G401 (cell line): ENCODE results near the gene CLCF1. TPM values are rescaled to one million over a fixed set of nuclear protein-coding genes. Genes with fewer than 3 reads are reported as not detected.

ENCODE experiments used
- DNase-seq: peaks from one replicate; pipeline ENCODE4 v3.0.0-alpha.2; 2015; ENCODE audit warnings: low spot score
- in situ Hi-C: cut with HindIII; loops from 2 replicates; pipeline ENCODE4 v1.10.0; 2016; ENCODE audit warnings: low sequenced_read_pairs, mixed read lengths
- total RNA-seq: library from RNA; depleted of rRNA; stranded (reverse); fragments of >200 nt; shearing (Covaris generic); gene quantifications from 2 replicates; pipeline ENCODE4 v1.2.3, GENCODE V29; 2014

The CLCF1 gene
- total RNA-seq, 1 experiment from 2014 or later = 1.9 TPM

DNA sequence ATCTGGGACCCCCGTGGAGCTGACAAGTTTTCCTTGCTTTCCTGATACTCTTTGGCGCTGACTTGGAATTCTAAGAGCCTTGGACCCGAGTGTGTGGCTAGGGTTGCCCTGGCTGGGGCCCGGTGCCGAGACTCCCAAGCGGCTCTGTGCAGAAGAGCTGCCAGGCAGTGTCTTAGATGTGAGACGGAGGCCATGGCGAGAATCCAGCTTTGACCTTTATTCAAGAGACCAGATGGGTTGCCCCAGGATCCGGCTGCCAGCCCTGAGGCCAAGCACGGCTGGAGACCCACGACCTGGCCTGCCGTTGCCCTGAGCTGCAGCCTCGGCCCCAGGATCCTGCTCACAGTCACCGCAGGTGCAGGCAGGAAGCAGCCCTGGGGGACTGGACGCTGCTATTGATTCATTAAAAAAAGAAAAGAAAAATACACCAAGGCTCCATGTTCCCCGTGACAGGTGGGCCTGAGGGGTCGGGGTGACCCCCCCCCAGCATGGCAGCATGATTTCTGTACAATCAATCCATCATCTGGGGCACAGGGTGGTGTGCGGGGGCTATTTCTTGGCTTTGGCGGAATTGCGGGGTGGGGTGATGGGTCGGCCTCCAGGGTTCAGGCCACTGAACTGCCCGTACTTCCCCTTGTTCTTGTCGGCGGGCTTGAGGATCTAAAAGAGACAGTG, 24.7 kb upstream of the CLCF1 start:
- in situ Hi-C loops = no loop called here
- peak; percentile 59 for DNase-seq

DNA sequence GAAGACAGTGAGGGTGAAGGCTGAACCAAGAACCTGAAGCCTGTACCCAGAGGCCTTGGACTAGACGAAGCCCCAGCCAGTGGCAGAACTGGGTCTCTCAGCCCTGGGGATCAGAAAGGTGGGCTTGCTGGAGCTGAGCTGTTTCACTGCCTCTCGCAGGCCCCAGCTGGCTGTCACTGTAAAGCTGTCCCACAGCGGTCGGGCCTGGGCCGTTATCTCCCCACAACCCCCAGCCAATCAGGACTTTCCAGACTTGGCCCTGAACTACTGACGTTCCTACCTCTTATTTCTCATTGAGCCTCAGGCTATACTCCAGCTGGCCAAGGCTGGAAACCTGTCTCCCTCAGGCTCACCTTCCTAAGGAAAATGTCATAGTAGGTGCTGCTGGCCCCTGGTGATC, 24.1 kb upstream of the CLCF1 start:
- DNase-seq = no peak
- in situ Hi-C loops = no loop called here

DNA sequence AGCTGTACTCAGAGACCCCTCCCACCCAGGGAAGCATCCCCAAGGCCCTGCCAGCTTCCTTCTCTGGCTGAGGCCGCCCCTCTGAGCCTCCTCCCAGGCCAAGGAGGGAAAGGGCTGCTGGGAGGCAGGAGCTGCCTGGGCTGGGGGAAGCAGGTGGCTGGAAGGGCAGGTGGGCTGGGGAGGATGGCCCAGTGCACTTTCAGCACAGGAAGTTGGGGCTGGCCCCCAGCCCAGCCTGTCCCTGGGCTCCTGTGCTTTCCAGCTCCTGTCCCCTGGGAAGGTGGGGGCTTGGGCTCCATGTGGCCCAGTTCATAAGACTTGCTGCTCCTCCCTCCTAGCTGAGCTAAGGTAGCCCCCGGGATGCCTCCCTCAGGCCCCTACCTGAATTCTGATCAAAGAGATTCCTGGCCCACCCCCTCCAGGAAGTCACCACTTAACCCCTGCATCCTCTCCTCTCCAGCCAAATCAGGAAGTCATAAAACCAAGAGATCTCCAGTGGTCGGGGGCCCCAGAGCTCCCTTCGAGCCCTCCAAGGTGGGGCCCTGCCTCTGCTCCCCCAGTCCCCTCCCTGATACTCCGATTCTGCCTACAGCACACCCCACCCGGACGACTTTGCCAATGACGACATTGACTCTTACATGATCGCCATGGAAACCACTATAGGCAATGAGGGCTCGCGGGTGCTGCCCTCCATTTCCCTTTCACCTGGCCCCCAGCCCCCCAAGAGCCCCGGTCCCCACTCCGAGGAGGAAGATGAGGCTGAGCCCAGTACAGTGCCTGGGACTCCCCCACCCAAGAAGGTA, 23.4 kb upstream of the CLCF1 start:
- no peak for DNase-seq
- in situ Hi-C loops = no loop called here

DNA sequence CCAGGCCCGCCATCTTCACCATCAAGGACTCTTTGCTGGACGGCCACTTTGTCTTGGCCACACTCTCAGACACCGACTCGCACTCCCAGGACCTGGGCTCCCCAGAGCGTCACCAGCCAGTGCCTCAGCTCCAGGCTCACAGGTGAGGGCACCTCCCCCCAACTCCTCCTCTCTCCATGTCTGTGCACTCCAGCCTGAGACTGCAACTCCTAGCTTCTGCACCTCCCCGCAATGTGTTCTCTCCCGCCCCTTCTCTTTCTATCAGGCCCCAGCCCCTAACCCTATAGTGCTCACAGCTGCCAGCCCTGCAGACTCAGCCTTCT, 22.8 kb upstream of the CLCF1 start:
- no peak for DNase-seq
- in situ Hi-C loops = no loop called here

DNA sequence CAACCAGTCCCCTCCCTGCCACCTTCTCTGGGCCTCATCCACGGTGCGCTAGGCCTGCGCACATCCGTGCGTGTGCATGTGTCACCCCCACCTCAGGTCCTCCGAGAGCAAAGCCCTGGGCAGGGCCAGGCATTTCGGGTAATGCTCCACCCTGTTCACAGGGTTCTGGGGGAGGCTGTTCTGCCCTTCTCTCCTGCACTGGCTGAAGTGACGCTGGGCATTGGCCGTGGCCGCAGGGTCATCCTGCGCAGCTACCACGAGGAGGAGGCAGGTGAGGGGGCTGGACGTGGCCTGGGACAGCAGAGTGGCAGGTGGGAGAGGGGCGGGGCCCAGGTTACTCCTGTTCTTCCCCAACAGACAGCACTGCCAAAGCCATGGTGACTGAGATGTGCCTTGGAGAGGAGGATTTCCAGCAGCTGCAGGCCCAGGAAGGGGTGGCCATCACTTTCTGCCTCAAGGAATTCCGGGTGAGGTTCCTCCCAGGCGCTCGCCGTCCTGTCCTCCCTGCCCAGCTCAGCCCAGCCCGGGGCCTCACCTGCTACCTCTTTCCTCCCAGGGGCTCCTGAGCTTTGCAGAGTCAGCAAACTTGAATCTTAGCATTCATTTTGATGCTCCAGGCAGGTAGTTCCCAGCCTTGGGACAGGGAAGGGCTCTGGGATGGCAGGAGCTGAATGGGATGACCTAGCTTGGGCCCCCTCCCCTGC, 22.3 kb upstream of the CLCF1 start:
- in situ Hi-C loops = no loop called here
- no peak for DNase-seq

DNA sequence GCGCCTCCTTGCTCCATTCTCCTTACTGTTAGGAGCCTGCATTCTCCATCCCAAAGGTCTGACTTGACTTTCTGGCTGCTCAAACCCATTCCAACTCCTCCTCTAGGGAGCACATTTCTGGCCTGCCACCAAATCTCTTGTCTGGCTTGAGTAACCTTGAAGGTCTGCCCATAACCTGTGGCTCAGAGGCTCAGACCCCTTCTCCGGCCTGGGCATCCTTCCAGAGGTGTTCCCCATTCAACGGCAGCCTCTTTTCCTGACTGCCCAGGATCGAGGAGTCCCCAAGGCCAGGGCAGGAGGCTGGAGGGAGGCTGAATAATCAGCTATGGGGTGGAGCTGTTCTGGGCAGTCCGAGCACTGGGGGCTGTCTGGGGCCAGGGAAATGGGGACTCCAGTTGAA, 20.6 kb upstream of the CLCF1 start:
- no peak for DNase-seq
- in situ Hi-C loops = no loop called here

DNA sequence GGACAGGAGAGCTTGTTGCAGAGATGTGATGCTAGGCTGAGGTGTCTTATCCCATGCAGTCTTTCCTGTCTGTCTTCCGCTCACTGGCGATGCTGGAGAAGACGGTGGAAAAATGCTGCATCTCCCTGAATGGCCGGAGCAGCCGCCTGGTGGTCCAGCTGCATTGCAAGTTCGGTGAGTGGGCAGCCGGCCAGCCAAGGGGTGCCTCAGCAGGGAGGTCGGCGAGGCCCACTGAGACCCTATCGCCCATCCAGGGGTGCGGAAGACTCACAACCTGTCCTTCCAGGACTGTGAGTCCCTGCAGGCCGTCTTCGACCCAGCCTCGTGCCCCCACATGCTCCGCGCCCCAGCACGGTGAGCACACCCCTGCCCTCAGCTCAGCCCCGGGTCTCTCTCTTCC, 20.0 kb upstream of the CLCF1 start:
- no peak for DNase-seq
- in situ Hi-C loops = no loop called here

DNA sequence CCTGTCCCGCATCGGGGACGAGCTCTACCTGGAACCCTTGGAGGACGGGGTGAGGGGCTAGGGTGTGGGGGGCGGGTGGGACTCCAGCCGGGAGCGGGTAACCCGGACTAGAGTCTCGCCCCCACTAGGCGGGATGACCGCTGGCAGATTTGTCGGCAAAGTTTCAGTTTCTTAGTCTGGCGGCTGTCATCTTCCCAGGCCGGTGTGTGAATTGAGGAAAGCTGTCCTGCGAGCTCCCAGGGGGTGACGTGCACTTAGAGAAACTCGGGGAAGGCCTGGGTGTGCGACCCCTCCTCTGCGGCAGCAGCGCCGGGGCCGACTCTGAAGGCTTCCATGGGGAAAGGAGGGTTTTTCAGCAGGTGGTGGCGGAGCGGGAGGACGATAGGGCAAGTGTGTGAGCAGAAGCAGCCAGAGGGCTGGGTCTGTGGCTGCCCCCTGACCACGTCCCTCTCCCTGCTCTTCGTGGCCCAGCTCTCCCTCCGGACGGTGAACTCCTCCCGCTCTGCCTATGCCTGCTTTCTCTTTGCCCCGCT, 18.9 kb upstream of the CLCF1 start:
- in situ Hi-C loops = no loop called here
- DNase-seq = no peak

DNA sequence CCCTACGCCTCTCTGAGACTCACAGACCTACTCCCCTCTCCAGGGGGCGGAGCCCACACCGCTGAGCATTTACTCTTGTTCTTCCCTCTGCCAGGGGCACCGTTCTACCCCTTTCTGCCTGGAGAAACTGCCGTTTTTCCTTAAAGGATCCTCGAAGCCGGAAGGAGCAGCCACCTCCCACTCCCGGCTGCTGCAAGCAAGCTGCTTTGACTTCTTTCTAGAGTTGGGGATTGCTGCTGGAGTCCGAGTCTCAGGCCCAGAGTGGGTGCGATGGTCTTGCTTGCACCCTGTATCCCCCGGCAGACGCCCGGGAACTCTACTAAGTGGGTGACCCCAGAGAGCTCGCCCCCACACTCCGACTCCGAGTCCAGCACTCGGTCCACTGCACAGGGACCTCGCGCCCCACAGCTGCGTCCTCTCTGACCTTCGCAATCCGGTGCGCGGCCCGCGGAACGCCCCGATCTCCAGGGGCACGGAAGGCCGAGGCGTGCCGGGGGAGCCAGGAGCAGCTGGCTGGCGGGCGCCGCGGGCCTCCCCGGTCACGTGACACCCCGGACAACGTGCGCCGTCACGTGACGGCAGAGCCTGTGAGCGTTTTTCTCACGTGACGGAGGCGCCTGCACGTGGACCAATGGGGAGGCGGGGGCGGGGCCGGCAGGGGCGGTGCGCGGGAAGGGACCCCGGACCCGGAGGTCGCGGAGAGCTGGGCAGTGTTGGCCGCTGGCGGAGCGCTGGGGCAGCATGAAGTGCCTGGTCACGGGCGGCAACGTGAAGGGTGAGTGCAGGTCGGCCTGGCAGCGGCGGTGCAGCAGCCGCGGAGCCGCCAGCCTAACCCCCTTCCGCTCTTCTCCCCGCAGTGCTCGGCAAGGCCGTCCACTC, 18.1 kb upstream of the CLCF1 start, which contains the start of gene RAD9A:
Gene RAD9A (plus strand): TSS at position 683 of the 879 bp plus-strand sequence. CDS start 59 bp downstream, at position 742.
- in situ Hi-C loops = no loop called here
- peak; percentile 93 for DNase-seq

DNA sequence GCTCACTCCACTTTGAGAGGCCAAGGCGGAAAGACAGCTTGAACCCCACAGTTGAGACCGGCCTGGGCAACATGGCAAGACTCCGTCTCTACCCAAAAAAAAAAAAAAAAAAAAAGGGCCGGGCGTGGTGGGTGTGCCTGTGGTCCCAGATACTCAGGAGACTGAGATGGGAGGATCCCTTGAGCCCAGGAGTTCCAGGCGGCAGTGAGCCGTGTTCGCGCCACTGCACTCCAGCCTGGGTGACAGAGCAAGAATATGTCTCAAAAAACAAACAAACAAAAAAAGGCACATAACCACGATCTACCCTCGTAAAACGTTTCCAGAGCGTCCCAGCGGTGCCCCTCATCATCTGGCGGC, 17.5 kb upstream of the CLCF1 start:
- in situ Hi-C loops = no loop called here
- no peak for DNase-seq

DNA sequence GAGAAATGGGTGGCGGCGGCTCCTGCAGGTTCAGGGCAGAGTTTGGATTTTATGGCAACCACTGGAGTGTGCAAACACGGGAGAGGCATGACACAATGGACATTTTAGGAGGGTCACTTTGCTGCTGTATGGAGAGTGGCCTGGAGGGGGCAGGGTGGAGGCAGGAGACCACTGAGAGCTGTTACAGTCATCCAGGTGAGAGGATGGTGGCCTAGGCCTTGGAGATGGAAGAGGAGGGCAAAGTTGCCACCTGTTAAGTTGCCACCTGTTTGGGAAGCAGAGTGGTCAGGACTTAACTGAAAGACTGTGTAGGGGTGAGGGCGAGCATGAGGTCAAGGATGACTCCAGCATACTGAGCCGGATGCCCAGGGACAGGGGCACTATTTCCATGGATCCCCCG, 16.1 kb upstream of the CLCF1 start:
- in situ Hi-C loops = no loop called here
- DNase-seq = peak; percentile 53

DNA sequence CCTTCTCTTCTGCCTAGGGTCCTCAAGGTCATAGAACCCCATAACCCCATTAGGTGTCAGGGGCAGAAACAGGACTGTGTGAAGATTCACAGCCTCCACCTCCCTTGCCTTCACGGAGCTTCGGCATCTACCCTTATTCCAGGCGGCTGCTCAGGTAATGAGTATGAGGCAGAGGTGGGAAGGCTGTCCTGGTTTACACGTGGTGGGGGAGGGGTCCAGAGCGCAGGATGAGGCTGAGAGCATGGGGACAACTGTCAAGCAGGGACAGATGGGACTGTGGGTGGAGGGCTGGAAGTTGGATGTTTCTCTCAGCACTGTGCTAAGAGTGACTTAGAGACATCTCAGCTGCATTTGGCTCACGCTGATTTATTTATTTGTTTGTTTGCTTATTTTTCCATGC, 14.1 kb upstream of the CLCF1 start:
- DNase-seq = no peak
- in situ Hi-C loops = no loop called here

DNA sequence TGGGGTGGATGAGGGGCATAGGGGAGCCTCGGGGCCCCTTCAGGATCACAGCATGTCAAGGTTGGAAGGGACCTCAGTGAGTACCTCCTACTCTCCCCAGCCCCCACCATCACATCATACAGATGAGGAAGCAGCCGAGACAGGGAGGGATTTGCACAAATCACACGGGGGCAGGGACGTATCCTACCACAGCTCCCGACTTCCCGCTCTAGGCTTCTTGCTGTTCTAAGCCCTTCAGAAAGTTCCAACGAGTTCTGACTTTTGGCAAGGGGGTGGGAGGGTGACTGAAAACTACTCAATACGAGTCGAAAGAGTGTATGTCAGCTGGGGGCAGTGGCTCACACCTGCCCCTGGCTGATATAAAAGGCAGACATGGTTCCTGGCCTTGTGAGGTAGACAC, 13.7 kb upstream of the CLCF1 start:
- in situ Hi-C loops = no loop called here
- DNase-seq = no peak

DNA sequence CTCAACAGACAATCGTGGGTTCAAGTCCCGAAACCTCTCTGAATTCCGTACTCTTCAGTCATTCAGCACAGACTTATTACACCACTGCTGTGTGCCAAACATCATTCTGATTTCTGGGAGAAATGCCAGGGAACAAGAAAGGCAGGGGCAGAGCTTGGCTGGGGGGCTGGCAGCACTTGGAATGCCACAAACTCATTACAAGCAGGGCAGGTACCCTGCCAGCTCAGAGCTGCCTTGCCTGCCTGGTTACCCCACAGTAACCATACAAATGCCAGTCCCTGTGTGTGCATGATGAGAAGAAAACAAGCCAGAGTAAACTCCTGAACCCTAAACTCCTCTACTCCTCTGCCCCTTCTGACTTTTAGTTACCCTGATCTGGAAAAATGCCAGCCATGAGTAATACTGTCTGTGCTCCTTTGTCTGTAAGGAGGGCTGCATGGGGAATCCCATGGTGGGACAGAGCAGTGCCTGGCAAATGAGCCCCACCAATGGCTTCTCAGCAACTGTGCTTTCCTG, 11.5 kb upstream of the CLCF1 start:
- in situ Hi-C loops = no loop called here

DNA sequence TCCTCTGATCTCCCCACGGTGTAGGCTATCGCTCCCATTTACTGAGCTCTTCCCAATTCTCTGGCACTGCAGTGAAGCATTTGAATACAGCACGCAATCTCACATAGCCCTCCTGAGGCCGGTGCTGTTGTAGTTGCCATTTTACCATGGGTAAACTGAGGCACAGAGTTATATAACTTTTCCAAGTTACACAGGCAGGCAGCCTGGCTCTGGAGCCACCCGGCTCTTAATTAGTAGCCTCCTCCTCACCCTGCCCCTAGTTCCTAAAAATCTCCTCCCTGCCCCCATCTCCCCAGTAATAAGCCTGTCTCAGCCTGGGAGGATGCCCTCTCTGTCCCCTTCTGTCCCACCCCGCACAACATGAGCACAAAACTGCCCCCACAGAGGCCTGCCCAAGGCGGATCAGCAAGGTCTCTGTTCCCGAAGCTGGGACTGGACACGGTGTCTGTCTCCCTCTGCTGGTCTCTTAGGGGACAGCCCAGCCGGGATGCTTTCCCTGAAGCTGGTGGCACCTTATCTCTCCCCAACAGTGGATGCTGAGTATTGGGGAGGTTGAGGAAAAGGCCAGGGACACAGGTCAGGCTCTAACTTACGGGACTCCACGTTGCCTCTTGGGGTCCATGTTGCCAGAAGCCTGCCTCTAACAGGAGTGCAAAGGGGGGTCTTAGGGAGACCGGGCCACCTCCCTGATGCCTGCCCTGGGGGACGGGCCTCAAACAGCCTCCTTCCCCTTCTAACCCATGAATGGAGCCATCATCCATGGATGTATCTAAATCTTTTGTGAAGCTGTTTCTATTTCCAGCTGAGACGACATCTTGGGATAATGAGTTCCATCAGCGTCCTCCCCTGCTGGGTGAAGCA, 9.1 kb upstream of the CLCF1 start:
- DNase-seq = peak; percentile 81
- in situ Hi-C loops = no loop called here

More for the DNA sequence above, 11.5 kb upstream of the CLCF1 start:
- no peak for DNase-seq

DNA sequence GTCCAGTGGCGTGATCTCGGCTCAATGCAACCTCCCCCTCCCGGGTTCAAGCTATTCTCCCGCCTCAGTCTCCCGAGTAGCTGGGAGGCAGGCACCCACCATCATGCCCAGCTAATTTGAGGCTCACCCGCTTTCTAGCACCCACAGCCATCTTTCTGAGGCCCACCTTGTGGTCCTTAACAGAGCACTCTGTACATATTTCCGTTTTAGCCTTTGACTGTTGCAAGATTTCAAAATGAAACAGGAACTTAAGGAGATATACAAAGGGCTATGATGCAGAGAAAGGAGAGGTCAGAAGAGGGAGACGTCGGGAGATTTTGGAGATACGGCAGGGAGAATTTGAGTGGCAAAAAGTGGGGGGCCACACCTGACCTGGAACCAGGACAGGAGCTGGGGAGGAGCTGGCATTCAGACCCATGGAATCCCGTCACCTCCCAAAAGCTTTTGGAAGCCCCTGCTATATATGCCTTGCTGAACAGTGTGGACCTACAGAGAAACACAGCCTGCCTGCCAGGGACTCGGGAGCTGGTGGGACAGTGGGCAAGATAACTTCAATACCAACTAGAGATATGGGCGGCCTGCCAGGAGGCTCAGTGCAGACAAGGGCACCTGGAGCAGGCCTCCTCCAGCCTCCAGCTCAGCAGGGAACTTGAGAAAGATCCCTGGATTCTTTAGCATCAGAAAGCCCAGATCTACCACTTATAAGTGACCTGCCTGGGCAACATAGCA, 8.0 kb upstream of the CLCF1 start:
- DNase-seq = no peak
- in situ Hi-C loops = no loop called here
